GM10248 (cell line): ENCODE results near the gene TBC1D20.

Experiments used
- CTCF ChIA-PET: fragments of 300-600 bp; sonication (Branson Sonifier 250); formaldehyde crosslinking; extraction: SDS; loops from one replicate; lab custom pipeline; 2021; ENCODE audit warnings: antibody characterized with exemption; lab: Yijun Ruan, JAX
- POLR2A ChIA-PET: fragments of 350-650 bp; sonication (Branson Sonifier 250); formaldehyde crosslinking; extraction: SDS; loops from one replicate; lab custom pipeline; 2020; ENCODE audit warnings: antibody characterized with exemption; lab: Yijun Ruan, JAX
- DNase-seq: peaks from one replicate; pipeline ENCODE4 v3.0.0; 2012; ENCODE audit errors: extremely low spot score
- TF ChIP-seq, protein P1 (sequence below): IDR thresholded peaks from 2 replicates; pipeline ENCODE4 v1.5.1; 2012; ENCODE audit warnings: mild to moderate bottlenecking, low read depth; ENCODE audit errors: extremely low read depth, missing control alignments, control extremely low read depth

TBC1D20 gene

DNA sequence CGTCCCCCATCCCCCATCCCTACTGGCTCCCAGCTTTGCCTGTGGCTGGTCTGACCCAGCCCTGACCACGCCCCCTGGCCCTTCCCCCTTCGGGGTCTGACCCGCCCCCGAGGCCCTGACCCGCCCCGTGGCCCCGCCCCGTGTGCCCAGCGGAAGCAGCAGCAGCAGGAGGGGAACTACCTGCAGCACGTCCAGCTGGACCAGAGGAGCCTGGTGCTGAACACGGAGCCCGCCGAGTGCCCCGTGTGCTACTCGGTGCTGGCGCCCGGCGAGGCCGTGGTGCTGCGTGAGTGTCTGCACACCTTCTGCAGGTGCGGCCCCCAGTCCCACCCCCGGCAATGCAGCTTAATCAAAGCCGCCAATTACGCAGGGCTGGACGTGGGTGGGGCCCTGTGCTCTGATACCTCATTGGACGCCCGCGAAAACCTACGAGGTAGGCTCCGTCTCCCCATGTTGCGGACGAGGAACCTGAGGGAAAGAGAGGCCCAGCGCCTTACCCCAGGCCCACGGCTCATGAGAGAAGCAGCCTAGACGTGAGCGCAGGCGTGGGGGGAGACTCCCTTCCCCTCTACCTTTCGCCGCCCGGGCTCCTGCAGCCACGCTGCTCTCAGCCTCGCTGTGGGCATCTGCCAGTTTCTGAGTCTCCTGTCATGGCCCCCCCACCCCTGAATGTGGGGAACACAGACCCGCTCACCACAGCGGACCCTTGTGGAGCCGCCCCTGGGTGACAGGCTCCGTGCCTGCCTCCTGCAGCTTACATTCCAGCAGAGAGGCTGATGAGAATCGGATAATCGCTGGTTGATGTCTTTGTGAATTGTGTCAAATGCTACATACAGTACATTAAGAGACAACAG, 41.4 kb downstream of the TBC1D20 start:
- DNase-seq = peak; percentile 35
- ChIA-PET POLR2A (no interaction called here), CTCF (interaction anchor here (1.6 kb wide), 1 partner anchor 14 kb away, joined by 3 read pairs; no protein-coding TSS in a partner anchor)
- TF ChIP-seq, protein P1, sequence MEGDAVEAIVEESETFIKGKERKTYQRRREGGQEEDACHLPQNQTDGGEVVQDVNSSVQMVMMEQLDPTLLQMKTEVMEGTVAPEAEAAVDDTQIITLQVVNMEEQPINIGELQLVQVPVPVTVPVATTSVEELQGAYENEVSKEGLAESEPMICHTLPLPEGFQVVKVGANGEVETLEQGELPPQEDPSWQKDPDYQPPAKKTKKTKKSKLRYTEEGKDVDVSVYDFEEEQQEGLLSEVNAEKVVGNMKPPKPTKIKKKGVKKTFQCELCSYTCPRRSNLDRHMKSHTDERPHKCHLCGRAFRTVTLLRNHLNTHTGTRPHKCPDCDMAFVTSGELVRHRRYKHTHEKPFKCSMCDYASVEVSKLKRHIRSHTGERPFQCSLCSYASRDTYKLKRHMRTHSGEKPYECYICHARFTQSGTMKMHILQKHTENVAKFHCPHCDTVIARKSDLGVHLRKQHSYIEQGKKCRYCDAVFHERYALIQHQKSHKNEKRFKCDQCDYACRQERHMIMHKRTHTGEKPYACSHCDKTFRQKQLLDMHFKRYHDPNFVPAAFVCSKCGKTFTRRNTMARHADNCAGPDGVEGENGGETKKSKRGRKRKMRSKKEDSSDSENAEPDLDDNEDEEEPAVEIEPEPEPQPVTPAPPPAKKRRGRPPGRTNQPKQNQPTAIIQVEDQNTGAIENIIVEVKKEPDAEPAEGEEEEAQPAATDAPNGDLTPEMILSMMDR = no peak

DNA sequence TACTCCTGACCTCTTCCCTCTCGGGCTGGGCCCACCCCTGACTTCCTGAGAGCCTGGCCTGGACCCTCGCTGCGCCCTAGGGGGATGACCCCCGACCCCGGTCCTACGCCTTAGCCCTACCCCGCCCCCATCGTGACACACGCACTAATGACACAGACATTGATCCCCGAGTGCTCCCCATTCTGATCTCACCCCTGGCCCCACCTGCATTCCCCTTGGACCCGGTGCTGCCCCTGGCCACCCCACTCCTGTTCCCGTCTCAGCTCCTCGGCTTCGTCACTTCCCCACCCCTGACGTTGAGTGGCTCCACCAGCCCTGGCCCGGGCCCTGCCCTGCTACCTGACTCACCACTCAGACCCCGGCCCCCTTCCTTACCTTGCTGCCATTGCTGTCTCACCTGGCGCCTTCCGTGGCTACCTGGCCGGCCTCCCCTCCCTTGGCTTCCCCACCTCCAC, 42.1 kb downstream of the TBC1D20 start:
- peak; percentile 18 for DNase-seq
- TF ChIP-seq, protein P1 = no peak
- CTCF ChIA-PET = interaction anchor here (1.3 to 1.6 kb wide), 2 partner anchors 13 to 36 kb away, joined by 3 read pairs; no protein-coding TSS in a partner anchor
- POLR2A ChIA-PET = no interaction called here

DNA sequence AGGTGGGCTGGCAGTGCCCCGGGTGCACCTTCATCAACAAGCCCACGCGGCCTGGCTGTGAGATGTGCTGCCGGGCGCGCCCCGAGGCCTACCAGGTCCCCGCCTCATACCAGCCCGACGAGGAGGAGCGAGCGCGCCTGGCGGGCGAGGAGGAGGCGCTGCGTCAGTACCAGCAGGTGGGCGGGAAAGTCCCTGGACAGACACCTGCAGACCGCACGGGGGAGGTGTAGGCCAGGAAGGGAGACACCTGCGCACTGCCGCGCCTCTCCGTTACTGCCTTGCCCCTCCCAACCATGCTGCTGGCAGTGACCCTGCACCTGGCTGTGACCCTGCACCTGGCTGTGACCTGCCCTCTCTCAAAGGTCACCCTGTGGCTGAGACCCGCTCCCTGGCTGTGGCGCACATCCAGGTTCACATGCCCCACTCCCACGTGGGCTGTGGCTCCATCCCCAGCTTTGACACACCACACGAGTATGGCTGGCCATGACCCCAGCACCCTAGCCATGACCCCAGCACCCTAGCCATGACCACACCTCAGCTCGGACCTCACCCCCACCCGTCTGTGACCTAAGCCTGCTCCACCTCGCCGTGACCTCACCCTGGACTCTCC, 42.7 kb downstream of the TBC1D20 start:
- CTCF ChIA-PET = interaction anchor here (1.3 to 1.6 kb wide), 2 partner anchors 13 to 37 kb away, joined by 3 read pairs; no protein-coding TSS in a partner anchor
- TF ChIP-seq, protein P1 = no peak
- POLR2A ChIA-PET = no interaction called here
- DNase-seq = no peak

DNA sequence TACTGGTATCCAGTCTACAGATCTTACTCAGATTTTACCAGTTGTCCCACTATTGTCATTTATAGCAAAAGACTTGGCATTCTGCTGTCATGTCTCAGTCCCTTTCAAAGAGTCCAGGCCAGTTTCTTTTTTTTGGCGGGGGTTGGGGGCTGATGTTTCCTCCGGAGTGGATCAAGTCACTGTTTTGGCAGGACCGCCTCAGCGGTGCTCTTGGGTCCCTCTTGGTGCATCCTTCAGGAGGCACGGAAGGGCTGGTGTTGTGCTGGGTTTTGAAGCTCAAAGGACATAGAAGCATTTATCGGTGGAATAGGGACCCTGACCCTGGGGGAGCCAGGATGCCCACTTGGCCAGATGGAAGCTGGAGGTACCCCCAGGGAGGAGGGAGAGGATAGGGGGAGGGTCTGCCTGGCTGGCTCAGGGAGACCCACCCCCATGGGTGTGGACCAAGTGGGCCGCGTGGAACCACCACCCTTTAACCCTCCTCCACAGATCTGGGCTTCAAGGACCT, 43.4 kb downstream of the TBC1D20 start:
- DNase-seq = peak; percentile 9
- ChIA-PET CTCF (interaction anchor here (1.3 kb wide), 1 partner anchor 37 kb away, joined by 3 read pairs; no protein-coding TSS in a partner anchor), POLR2A (no interaction called here)
- TF ChIP-seq, protein P1 = no peak

DNA sequence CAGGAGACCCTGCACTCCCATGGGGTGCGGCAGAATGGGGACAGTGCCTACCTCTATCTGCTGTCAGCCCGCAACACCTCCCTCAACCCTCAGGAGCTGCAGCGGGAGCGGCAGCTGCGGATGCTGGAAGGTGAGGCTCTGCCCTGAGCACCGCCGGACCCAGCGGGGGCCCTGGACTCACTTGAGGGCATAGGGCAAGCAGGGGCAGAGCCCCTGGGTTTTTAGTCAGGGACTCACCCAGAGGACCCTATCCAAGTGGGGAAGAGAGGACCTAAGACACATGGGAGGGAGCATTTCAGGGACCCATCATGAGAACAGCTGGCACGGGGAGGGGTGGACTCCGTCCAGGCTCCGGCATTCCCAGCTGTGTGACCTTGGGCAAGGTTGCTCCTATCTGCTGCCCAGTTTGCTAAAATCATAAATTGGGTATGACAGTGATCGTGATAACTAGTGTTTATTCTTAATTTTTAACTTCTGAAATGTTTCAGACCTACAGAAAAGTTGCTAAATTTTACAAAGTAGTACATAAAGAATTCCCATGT, 44.5 kb downstream of the TBC1D20 start:
- DNase-seq = no peak
- TF ChIP-seq, protein P1 = no peak
- POLR2A ChIA-PET = no interaction called here
- CTCF ChIA-PET = no interaction called here
